HG03097 (cell line): ENCODE results near the gene TBX6.
"Not testable (repeated sequence)": the region's sequence is repeated elsewhere in the genome, so short reads cannot be mapped to it uniquely, and the experiment has no call there.

Source experiments
- ATAC-seq: cut with Tn5 transposase; IDR thresholded peaks from one replicate; pipeline ENCODE4 v1.9.1; 2021; ENCODE audit not compliant: unreplicated experiment, low FRiP score

The TBX6 gene

DNA sequence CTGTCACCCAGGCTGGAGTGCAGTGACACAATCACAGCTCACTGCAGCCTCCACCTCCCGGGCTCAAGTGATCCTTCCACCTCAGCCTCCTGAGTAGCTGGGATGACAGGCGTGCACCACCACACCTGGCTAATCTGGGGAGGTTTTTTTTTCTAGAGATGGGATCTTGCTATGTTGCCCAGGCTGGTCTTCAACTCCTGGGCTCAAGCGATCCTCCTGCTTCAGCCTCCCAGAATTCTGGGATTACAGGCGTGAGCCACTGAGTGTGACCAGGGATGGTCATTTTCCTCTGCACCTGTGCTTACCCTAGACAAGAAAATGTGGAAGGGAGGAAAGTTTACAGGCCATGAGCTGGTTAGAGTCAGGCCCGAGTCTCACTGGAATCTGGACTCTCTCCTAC, 51.0 kb downstream of the TBX6 start:
- ATAC-seq, result not testable (repeated sequence)

DNA sequence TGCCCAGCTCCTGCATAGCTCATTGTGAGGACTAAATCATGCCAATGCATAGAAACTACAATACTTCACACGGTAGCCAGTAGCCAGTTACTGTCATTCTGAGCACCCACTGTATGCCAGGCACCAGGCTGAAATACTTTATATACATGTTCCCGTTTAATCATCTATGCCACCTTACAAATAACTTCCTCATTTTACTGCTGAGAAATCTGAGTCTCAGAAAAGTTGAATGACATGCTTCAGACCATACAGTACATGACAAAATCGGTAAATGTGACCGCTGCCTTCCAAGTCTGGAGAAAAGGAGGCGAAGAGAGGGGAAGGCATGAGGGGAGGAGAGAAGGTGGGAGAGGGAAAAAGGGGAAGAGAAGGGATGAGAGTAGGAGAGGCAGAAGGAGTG, 51.5 kb downstream of the TBX6 start:
- ATAC-seq, result no peak
